ENCODE data around the gene COPZ1. TPM values are rescaled to one million over a fixed set of nuclear protein-coding genes. Genes with fewer than 3 reads are reported as not detected.
A peak's percentile ranks its signal among the peaks of the same experiment; 100 is the strongest.

Gene COPZ1
- total and polyA plus RNA-seq, 9 of the 15 experiments (the other 6 are each of a cell fraction or from before 2014, with no cell fraction given), result 137 to 487 (median 233) TPM

DNA sequence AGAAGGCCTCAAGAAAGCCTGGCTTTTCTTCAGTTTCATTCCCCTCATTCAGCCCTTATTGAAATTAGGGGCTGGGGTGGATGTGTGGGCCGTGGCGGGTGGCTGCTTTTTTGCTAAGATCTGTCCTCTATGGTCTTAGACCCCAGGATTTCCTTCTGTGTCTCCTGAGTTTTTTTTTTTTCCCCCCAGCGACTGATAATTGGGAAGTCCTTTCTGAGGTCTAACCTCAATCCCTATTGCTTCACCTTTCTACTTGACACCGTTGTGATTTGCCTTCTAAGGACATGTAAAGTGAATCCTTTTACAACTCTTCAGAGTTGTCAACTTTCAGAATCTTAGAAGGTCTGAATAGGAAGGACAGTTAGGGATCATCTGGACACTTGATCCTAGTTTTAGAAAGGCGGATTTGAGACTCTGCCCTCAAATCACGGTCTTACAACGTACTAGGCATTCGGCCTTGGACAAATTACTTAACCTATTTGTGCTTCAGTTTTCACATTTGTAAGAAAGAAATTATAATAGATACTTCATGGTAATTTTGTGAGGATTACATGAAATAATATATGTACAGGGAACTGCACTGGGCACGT lies 34.9 kb downstream of the COPZ1 start (continued):
- TF ChIP-seq, protein P1, sequence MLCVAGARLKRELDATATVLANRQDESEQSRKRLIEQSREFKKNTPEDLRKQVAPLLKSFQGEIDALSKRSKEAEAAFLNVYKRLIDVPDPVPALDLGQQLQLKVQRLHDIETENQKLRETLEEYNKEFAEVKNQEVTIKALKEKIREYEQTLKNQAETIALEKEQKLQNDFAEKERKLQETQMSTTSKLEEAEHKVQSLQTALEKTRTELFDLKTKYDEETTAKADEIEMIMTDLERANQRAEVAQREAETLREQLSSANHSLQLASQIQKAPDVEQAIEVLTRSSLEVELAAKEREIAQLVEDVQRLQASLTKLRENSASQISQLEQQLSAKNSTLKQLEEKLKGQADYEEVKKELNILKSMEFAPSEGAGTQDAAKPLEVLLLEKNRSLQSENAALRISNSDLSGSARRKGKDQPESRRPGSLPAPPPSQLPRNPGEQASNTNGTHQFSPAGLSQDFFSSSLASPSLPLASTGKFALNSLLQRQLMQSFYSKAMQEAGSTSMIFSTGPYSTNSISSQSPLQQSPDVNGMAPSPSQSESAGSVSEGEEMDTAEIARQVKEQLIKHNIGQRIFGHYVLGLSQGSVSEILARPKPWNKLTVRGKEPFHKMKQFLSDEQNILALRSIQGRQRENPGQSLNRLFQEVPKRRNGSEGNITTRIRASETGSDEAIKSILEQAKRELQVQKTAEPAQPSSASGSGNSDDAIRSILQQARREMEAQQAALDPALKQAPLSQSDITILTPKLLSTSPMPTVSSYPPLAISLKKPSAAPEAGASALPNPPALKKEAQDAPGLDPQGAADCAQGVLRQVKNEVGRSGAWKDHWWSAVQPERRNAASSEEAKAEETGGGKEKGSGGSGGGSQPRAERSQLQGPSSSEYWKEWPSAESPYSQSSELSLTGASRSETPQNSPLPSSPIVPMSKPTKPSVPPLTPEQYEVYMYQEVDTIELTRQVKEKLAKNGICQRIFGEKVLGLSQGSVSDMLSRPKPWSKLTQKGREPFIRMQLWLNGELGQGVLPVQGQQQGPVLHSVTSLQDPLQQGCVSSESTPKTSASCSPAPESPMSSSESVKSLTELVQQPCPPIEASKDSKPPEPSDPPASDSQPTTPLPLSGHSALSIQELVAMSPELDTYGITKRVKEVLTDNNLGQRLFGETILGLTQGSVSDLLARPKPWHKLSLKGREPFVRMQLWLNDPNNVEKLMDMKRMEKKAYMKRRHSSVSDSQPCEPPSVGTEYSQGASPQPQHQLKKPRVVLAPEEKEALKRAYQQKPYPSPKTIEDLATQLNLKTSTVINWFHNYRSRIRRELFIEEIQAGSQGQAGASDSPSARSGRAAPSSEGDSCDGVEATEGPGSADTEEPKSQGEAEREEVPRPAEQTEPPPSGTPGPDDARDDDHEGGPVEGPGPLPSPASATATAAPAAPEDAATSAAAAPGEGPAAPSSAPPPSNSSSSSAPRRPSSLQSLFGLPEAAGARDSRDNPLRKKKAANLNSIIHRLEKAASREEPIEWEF (CRISPR knock-in tag; IDR thresholded peaks at IDR 0.05), result no peak
- TF ChIP-seq PHF20 (IDR thresholded peaks at IDR 0.05; ENCODE audit: partially characterized antibody) (peak; percentile 78), CHD1 (IDR thresholded peaks at IDR 0.05; ENCODE audit: low read length) (peak; percentile 78), ZNF507 (tag; conservative IDR thresholded peaks at IDR 0.05) (no peak), SPI1 (IDR thresholded peaks at IDR 0.05; ENCODE audit: borderline replicate concordance, low read depth, low read length) (no peak), THRB (CRISPR knock-in tag; conservative IDR thresholded peaks at IDR 0.05) (no peak), ETV6 (IDR thresholded peaks at IDR 0.05; ENCODE audit: borderline replicate concordance in 1 of 2, low read depth in 2 of 2, low read length in 1 of 2) (no peak), ETV6 (CRISPR knock-in tag; IDR thresholded peaks at IDR 0.05; ENCODE audit: borderline replicate concordance) (no peak), MAFF (IDR thresholded peaks at IDR 0.05; ENCODE audit: low read length) (no peak), MLLT1 (IDR thresholded peaks at IDR 0.05) (peak in 1 of 2 experiments; percentile 13; a peak in 1 of 4 replicates)
- TF ChIP-seq, protein P2, sequence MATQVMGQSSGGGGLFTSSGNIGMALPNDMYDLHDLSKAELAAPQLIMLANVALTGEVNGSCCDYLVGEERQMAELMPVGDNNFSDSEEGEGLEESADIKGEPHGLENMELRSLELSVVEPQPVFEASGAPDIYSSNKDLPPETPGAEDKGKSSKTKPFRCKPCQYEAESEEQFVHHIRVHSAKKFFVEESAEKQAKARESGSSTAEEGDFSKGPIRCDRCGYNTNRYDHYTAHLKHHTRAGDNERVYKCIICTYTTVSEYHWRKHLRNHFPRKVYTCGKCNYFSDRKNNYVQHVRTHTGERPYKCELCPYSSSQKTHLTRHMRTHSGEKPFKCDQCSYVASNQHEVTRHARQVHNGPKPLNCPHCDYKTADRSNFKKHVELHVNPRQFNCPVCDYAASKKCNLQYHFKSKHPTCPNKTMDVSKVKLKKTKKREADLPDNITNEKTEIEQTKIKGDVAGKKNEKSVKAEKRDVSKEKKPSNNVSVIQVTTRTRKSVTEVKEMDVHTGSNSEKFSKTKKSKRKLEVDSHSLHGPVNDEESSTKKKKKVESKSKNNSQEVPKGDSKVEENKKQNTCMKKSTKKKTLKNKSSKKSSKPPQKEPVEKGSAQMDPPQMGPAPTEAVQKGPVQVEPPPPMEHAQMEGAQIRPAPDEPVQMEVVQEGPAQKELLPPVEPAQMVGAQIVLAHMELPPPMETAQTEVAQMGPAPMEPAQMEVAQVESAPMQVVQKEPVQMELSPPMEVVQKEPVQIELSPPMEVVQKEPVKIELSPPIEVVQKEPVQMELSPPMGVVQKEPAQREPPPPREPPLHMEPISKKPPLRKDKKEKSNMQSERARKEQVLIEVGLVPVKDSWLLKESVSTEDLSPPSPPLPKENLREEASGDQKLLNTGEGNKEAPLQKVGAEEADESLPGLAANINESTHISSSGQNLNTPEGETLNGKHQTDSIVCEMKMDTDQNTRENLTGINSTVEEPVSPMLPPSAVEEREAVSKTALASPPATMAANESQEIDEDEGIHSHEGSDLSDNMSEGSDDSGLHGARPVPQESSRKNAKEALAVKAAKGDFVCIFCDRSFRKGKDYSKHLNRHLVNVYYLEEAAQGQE (IDR thresholded peaks at IDR 0.05; ENCODE audit: borderline replicate concordance), result no peak
- TF ChIP-seq, protein P2 (CRISPR knock-in tag; IDR thresholded peaks at IDR 0.05; ENCODE audit: low read depth), result no peak
